ENCODE measurements around the gene ANKS1B. TPM values are rescaled to one million over a fixed set of nuclear protein-coding genes. Genes with fewer than 3 reads are reported as not detected.

The ANKS1B gene
- total RNA-seq, 6 experiments from 2014 or later: 0.31 to 0.66 (median 0.37) TPM

GRCh38 chr12:99413751-99414150, 571.0 kb downstream of the ANKS1B start:
- no peak overlapping the region for H3K4me3 Mint-ChIP-seq
- peaks cover 41% of the 10 kb centered on the region for H3K9me3 Mint-ChIP-seq
- no peaks in the 10 kb centered on the region for H3K36me3 Mint-ChIP-seq (ENCODE audit: low read depth)
- H3K4me1 Mint-ChIP-seq (ENCODE audit: low read depth): no peaks in the 10 kb centered on the region
- no peak for DNase-seq
- no peak overlapping the region for H3K27ac Mint-ChIP-seq
- H3K27me3 Mint-ChIP-seq (ENCODE audit: insufficient read depth): no peaks in the 10 kb centered on the region
- TF ChIP-seq, protein P1, sequence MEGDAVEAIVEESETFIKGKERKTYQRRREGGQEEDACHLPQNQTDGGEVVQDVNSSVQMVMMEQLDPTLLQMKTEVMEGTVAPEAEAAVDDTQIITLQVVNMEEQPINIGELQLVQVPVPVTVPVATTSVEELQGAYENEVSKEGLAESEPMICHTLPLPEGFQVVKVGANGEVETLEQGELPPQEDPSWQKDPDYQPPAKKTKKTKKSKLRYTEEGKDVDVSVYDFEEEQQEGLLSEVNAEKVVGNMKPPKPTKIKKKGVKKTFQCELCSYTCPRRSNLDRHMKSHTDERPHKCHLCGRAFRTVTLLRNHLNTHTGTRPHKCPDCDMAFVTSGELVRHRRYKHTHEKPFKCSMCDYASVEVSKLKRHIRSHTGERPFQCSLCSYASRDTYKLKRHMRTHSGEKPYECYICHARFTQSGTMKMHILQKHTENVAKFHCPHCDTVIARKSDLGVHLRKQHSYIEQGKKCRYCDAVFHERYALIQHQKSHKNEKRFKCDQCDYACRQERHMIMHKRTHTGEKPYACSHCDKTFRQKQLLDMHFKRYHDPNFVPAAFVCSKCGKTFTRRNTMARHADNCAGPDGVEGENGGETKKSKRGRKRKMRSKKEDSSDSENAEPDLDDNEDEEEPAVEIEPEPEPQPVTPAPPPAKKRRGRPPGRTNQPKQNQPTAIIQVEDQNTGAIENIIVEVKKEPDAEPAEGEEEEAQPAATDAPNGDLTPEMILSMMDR (IDR thresholded peaks at IDR 0.05): no peak

GRCh38 chr12:99393763-99394162, 591.0 kb downstream of the ANKS1B start:
- TF ChIP-seq, protein P1 (IDR thresholded peaks at IDR 0.05): no peak
- H3K27me3 Mint-ChIP-seq (ENCODE audit: insufficient read depth): no peaks in the 10 kb centered on the region

DNA sequence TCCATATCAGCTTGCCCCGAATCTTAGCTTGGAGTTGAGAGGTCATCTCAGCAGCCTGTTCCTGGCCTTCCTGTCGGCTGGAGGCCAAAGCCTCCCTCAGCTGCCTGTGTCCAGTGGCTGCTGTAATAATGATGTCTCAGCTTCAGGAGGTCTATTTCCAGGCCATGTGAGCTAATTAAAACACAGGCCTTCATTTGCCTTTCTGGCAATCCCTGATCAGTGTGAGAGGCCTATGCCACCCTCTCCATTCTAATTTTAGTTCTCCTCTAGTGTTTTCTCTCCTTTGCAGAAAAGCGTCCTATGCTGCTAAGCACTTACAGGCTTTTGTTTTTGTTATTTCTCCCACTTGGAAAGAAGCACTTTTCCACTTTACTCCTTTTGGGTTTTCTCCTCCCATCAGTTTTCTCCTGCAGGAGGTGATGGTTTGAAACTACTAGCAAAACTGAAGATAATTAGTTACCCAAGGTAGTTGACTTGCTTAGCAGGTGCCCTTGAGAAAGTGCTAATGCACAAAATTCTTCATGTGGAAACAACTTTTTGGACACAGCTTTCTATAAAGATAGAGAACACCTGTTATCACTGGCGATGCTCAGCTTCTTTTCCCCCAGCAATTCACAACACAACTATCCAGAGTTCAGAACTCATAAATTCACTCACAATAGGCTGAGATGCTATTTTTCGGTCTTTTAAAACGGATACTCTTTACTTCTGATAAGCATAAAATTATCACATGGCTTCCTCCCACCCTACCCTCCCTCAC, 592.5 kb downstream of the ANKS1B start:
- Mint-ChIP-seq H3K27ac (no peak overlapping the region), H3K4me1 (ENCODE audit: low read depth) (no peaks in the 10 kb centered on the region), H3K27me3 (ENCODE audit: insufficient read depth) (no peaks in the 10 kb centered on the region), H3K4me3 (no peak overlapping the region), H3K36me3 (ENCODE audit: low read depth) (no peaks in the 10 kb centered on the region), H3K9me3 (peaks cover 15% of the 10 kb centered on the region)
- TF ChIP-seq, protein P1 (IDR thresholded peaks at IDR 0.05): no peak
- no peak for DNase-seq

More at GRCh38 chr12:99393763-99394162, 591.0 kb downstream of the ANKS1B start:
- Mint-ChIP-seq H3K27ac (no peak overlapping the region), H3K4me3 (no peak overlapping the region), H3K4me1 (ENCODE audit: low read depth) (no peaks in the 10 kb centered on the region), H3K36me3 (ENCODE audit: low read depth) (no peaks in the 10 kb centered on the region), H3K9me3 (peaks cover 12% of the 10 kb centered on the region)
- DNase-seq: no peak

GRCh38 chr12:99390707-99391106, 594.0 kb downstream of the ANKS1B start:
- Mint-ChIP-seq H3K27me3 (ENCODE audit: insufficient read depth) (no peaks in the 10 kb centered on the region), H3K4me3 (no peak overlapping the region), H3K4me1 (ENCODE audit: low read depth) (no peaks in the 10 kb centered on the region), H3K36me3 (ENCODE audit: low read depth) (no peaks in the 10 kb centered on the region), H3K9me3 (peaks cover 23% of the 10 kb centered on the region), H3K27ac (no peak overlapping the region)
- TF ChIP-seq, protein P1 (IDR thresholded peaks at IDR 0.05): no peak
- no peak for DNase-seq

- H3K36me3 Mint-ChIP-seq (ENCODE audit: low read depth): no peaks in the 10 kb centered on the region
Observed at GRCh38 chr12:99389751-99390150, 595.0 kb downstream of the ANKS1B start.

More at GRCh38 chr12:99389751-99390150, 595.0 kb downstream of the ANKS1B start:
- TF ChIP-seq, protein P1 (IDR thresholded peaks at IDR 0.05): no peak
- Mint-ChIP-seq H3K4me1 (ENCODE audit: low read depth) (no peaks in the 10 kb centered on the region), H3K4me3 (no peak overlapping the region), H3K27ac (no peak overlapping the region), H3K27me3 (ENCODE audit: insufficient read depth) (no peaks in the 10 kb centered on the region), H3K9me3 (peaks cover 23% of the 10 kb centered on the region)
- no peak for DNase-seq
